Astrocyte of the cerebellum (primary cell): ENCODE measurements around the gene HABP4.

Experiments used
- DNase-seq: peaks from one replicate; pipeline ENCODE4 v3.0.0-alpha.2; 2011; ENCODE audit warnings: low read depth
- H3K4me3 ChIP-seq: 2 replicates; pipeline ENCODE4 v1.5.1; 2011; ENCODE audit warnings: mild to moderate bottlenecking, low read depth, low read length, moderate library complexity
- in situ Hi-C: cut with HindIII; loops from 2 replicates; pipeline ENCODE4 v1.10.0; 2017; ENCODE audit warnings: low sequenced_read_pairs
- TF ChIP-seq, protein P1 (sequence below): IDR thresholded peaks from 2 replicates; pipeline ENCODE4 v1.5.1; 2012; ENCODE audit warnings: low read length, low read depth, moderate library complexity, mild to moderate bottlenecking; ENCODE audit errors: missing control alignments

HABP4 gene

DNA sequence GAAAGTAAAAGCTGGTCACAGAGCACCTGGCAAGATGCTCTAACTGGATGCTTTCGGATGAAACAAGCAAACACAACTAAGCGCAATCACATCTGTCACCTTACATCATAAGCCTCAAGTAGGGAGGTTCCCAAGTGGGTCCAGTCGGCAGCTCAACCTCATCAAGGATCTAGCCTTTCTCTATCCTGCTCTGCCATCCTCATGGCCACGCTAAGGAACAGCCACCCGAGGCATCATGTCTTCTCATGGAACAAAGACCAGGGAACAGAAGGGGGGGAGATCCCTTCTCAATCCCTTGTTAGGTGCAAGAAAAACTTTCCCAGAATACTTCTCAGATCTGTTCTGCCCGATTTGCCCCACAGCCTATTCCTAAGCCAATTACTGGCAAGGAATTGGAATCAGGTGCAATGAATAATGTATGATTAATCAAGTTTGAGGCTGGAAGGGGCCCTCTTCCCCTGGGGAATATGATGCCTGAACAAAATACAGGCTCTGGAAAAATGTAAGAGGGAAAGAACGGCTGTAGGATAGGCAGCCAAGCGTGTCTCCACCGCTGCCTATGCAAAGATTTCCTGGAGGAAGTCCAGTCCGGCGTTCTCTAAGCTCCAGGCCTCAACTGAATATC, 1.3 kb upstream of the HABP4 start:
- no peak overlapping the region for H3K4me3 ChIP-seq
- TF ChIP-seq, protein P1, sequence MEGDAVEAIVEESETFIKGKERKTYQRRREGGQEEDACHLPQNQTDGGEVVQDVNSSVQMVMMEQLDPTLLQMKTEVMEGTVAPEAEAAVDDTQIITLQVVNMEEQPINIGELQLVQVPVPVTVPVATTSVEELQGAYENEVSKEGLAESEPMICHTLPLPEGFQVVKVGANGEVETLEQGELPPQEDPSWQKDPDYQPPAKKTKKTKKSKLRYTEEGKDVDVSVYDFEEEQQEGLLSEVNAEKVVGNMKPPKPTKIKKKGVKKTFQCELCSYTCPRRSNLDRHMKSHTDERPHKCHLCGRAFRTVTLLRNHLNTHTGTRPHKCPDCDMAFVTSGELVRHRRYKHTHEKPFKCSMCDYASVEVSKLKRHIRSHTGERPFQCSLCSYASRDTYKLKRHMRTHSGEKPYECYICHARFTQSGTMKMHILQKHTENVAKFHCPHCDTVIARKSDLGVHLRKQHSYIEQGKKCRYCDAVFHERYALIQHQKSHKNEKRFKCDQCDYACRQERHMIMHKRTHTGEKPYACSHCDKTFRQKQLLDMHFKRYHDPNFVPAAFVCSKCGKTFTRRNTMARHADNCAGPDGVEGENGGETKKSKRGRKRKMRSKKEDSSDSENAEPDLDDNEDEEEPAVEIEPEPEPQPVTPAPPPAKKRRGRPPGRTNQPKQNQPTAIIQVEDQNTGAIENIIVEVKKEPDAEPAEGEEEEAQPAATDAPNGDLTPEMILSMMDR, result no peak
- in situ Hi-C loops, result no loop called here
- no peak for DNase-seq

DNA sequence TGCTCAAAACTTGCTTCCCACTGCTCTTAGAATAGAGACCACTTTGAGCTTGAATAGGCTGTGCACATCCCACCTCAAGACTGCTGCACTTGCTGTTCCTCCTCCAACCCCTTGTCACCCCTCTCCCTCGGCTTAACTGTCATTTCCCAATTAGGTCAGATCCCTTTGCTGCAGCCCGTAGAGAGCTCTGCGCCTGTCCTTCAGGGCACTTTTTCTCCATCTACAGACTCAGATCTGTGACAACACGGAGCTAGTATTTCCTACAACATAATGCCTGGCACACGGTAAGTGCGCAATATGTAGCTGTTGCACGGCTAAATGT, 485 bp upstream of the HABP4 start:
- peak overlapping the region; percentile 66 for H3K4me3 ChIP-seq
- TF ChIP-seq, protein P1, result no peak
- in situ Hi-C loops, result no loop called here
- DNase-seq, result no peak

DNA sequence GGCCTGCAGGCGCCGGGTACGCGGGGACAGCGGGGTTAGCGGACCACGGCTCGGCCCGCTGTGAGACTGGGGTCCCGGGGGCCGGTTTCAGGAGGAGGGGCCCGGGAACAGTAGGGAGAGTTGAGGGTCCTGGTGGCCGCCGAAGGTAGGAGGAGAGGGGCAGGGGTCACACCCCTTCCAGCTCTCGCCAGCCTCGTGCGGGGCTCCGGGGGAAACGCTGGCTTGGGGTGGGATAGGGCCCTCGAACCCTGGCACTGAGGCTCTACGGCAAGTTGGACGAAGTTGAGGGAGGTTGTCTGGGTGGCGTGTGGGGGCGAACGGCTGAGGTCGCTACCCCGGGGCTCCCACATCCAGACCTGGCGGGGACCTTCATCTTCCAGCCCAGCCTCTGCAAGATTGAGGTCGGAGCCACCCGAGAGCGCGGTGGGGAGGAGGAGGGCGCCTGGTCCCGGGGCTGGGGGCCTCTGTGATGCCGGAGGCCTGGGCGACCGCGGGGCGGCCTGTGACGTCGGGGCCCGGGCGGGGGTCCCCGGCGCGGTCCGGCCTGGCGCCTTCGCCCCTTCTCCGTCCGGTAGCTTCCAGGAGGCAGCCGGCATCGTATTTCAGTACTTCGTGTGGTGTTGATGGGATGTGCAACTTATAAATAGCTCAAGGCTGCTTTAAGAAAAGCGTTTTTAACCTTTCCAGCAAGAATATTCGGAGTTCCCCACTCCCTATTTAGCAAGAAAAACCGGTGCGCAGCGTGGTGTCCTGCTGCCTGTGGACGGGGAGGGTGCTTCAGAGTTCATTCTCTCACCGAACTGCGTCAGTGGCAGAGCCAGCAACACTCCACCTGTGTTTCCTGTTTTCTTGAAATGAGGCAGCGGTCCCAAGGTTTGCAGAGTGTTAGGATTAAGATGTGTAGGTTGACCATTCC, 902 bp downstream of the HABP4 start:
- H3K4me3 ChIP-seq, result peak overlapping the region; percentile 66
- in situ Hi-C loops, result no loop called here
- peak; percentile 11 for DNase-seq
- TF ChIP-seq, protein P1, result no peak

DNA sequence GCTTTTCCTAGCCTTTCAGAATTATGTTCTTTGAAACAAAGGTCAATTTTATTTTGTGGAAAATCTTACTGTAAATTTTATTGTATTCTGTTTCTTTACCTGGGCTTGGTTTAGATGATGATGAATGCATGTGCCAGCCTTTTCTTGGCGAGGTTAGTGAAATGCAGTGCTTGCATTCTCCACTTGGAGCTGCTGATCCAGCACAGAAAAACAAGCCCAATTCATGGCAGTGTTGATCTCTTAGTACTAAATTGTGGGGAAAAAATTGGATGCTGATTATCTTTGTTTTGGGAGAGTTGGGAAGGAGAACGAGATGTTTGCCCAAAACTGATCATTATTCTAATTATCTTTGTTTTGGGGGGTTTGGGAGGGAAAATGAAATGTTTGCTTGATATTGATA, 3.7 kb downstream of the HABP4 start:
- peak; percentile 53 for DNase-seq
- in situ Hi-C loops, result no loop called here
- no peak overlapping the region for H3K4me3 ChIP-seq
- TF ChIP-seq, protein P1, result peak; percentile 91

DNA sequence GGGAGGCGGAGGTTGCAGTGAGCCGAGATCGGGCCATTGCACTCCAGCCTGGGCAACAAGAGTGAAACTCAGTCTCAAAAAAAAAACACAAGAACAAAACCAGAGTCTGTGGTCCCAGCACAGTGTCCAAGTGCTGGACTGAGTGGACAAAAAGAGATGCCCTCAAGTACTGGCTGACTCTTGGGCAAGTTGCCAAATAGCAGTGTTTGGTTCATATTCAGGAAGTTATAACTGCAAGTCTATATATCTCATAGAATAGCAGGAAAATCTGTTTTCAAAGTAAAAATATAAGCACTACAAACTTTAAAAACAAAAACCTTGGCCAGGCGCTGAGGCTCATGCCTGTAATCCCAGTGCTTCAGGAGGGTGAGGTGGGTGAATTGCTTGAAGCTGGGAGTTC, 7.3 kb downstream of the HABP4 start:
- no peak overlapping the region for H3K4me3 ChIP-seq

DNA sequence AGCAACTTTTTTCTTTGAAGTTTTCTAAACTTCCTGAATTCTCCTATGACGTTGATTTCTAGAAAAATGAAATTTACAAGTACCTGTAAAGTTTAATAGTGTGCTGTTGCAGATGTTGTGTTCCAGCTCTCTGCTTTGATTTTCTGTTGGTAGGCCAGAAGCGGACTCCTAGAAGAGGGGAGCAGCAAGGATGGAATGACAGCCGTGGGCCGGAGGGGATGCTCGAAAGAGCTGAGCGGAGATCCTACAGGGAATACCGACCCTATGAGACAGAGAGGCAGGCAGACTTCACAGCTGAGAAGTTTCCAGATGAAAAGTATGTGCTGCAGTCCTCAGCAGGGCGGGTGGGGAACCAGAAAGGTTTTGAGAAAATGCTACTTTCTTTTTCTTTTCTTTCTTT, 8.3 kb downstream of the HABP4 start:
- in situ Hi-C loops, result no loop called here
- DNase-seq, result no peak
- no peak overlapping the region for H3K4me3 ChIP-seq
- TF ChIP-seq, protein P1, result no peak

More for the DNA sequence above, 7.3 kb downstream of the HABP4 start:
- no peak for DNase-seq
- in situ Hi-C loops, result no loop called here
- TF ChIP-seq, protein P1, result no peak
